Small intestine (tissue), 7 donors: ENCODE results near the gene SLC7A6. TPM values are rescaled to one million over a fixed set of nuclear protein-coding genes. Genes with fewer than 3 reads are reported as not detected.
A peak's percentile ranks its signal among the peaks of the same experiment; 100 is the strongest.

ENCODE experiments used
- DNase-seq, 2 donors: peaks; one replicate each; pipeline versions ENCODE4 v3.0.0 to v3.0.0-alpha.2; 2013
- FAIRE-seq: peaks from 2 replicates; lab custom pipeline; 2012; peaks lifted over from hg19 to GRCh38; lab: Jason Lieb, UNC
- H3K27ac ChIP-seq, 3 donors: one replicate each; pipeline ENCODE4 v1.5.1; 2013; ENCODE audit warnings: low read length in 2 of 3, mild to moderate bottlenecking in 2 of 3, control low read depth in 1 of 3, inconsistent platforms in 1 of 3, low read depth in 1 of 3, moderate library complexity in 1 of 3
- H3K27me3 ChIP-seq, 3 donors: one replicate each; pipeline ENCODE4 v1.6.1; 2013; ENCODE audit warnings: low read length in 3 of 3, inconsistent platforms in 1 of 3; ENCODE audit not compliant: control insufficient read depth in 3 of 3, insufficient read depth in 3 of 3
- H3K36me3 ChIP-seq, 3 donors: one replicate each; pipeline ENCODE4 v1.6.1; 2013; ENCODE audit warnings: low read length in 3 of 3, inconsistent platforms in 1 of 3, low read depth in 1 of 3, mild to moderate bottlenecking in 1 of 3, moderate library complexity in 1 of 3; ENCODE audit not compliant: control insufficient read depth in 3 of 3, insufficient read depth in 2 of 3
- H3K4me1 ChIP-seq, 3 donors: one replicate each; pipeline ENCODE4 v1.6.1; 2013; ENCODE audit warnings: low read length in 2 of 3, inconsistent platforms in 1 of 3, low read depth in 1 of 3, mild to moderate bottlenecking in 1 of 3, moderate library complexity in 1 of 3; ENCODE audit not compliant: control insufficient read depth in 3 of 3, insufficient read depth in 2 of 3
- H3K4me3 ChIP-seq, 3 donors: one replicate each; pipeline ENCODE4 v1.5.1; 2013; ENCODE audit warnings: low read length in 3 of 3, control low read depth in 1 of 3, inconsistent platforms in 1 of 3, low read depth in 1 of 3, mild to moderate bottlenecking in 1 of 3, moderate library complexity in 1 of 3
- H3K9me3 ChIP-seq, 2 donors: one replicate each; pipeline ENCODE4 v1.6.1; 2013; ENCODE audit warnings: low read depth in 1 of 2, low read length in 1 of 2; ENCODE audit not compliant: control insufficient read depth in 2 of 2, insufficient read depth in 1 of 2
- WGBS, 3 donors: extraction: QIAGEN DNeasy Blood & Tissue Kit; methylation state at CpG; one replicate each; pipeline ENCODE4 v1.1.7; 2013; 5-methylcytosine and 5-hydroxymethylcytosine counted together
- polyA plus RNA-seq, 4 donors: library from polyadenylated mRNA; stranded (reverse) in 3 of 4; unstranded in 1 of 4; fragments of 200-250 nt in 3 of 4; fragments of 120-200 nt in 1 of 4; gene quantifications; one replicate each; pipeline versions ENCODE4 v1.2.1 to v1.2.3, GENCODE V29; 2013
- donor health status: healthy with polysubstance abuse.
- donor health status: control.
- donor health status: control.
- donor health status: Bipolar disorder and iron deficiency.
- donor health status: healthy.

SLC7A6 gene
- polyA plus RNA-seq, 4 donors = 2.0 to 8.5 (median 6.7) TPM

DNA sequence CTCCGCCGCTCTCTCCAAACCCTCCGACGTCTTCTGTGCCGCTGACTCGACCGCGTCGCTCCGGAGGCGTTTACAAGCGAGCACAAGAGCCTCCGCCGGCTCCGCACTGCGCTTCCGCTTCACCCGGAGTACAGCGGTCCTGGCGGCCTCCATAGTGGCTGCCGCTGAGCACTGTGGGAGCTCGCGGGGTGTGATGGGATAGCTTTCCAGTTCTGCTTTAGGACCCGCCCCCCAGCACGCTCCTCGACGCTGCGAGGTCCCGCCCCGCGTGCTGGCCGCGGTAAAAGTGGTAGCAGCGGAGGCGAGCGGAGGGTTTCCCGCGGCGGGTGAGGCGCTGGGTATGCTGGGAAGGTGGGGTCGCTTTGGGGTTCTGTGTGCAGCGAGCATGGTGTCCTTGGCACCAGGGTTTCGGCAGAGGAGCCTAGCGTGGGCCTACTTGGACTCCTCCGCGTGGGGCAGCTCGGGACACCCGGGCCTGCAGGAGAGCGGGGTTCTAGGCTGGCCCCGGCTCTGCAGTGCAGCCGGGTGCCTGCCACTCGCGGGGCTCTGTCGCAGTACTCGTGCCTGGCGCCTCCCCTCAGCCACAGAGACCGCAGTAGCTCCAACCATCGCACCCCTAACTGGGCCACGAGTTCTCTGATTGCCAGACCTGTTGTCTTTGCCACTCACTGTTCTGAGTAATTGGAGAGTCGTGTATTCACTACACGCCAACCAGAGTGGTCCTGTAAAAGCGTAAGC is 46.6 kb downstream of the SLC7A6 start, which contains the start of the genes PRMT7 and SLC7A6OS:
TSS of gene PRMT7 (plus strand) at position 246 of the 738 bp plus-strand sequence. CDS start 4,961 bp downstream, outside the sequence.
TSS of gene SLC7A6OS (minus strand) at position 173 of the 738 bp plus-strand sequence. CDS start at position 153, 20 bp downstream.
- 0 to 1% (median 0%) methylated on average over 58 to 62 of the region's 62 CpGs for WGBS, 3 donors

DNA sequence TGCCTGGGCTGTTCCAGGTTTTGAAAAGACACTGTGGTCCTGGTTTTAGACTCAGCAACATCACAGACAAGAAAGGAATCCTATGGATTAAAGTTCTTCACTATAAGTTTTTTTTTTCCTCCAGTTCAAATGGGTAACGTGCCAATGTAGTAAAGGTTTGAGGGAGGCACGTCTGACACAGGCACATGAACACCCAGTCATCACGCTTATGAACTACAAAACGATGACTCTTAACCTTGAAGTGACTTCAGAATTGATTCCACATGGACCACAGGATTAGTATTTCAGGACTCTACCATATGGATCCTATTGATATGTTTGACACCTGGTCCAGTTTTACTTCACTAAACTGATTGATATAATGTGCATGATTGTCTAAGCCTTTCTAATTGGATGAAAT is 48.8 kb downstream of the SLC7A6 start:
- FAIRE-seq = no peak
- no peak for DNase-seq
- Histone ChIP-seq H3K4me3 (no peak overlapping the region), H3K27ac (no peak overlapping the region), H3K4me1 (peaks cover 3 to 16% (median 9%) of the 10 kb centered on the region in 3 donors), H3K9me3 (no peaks in the 10 kb centered on the region), H3K36me3 (peaks cover 0 to 28% (median 0%) of the 10 kb centered on the region in 3 donors), H3K27me3 (no peaks in the 10 kb centered on the region)
- 85 to 89% (median 87%) methylated on average over 4 of the region's 4 CpGs for WGBS, 3 donors

More for the DNA sequence above, 46.6 kb downstream of the SLC7A6 start, which contains the start of the genes PRMT7 and SLC7A6OS:
- Histone ChIP-seq H3K4me1 (peaks cover 3 to 16% (median 9%) of the 10 kb centered on the region in 3 donors), H3K9me3 (no peaks in the 10 kb centered on the region), H3K4me3 (peak within 1 kb of the TSS; percentile 62 to 97 (median 73)), H3K27ac (peak within 1 kb of the TSS; percentile 73 to 93 (median 83)), H3K36me3 (peaks cover 0 to 29% (median 0%) of the 10 kb centered on the region in 3 donors), H3K27me3 (no peaks in the 10 kb centered on the region)
- DNase-seq (peak; percentile 94 to 96), FAIRE-seq (no peak)

- Histone ChIP-seq H3K4me3 (no peak overlapping the region), H3K36me3 (peaks cover 0 to 55% (median 3%) of the 10 kb centered on the region in 3 donors), H3K4me1 (no peaks in the 10 kb centered on the region), H3K27me3 (no peaks in the 10 kb centered on the region), H3K27ac (no peak overlapping the region), H3K9me3 (no peaks in the 10 kb centered on the region)
- FAIRE-seq (no peak), DNase-seq (no peak)
- 90 to 93% (median 91%) methylated on average over 6 of the region's 6 CpGs for WGBS, 3 donors
Measured at GRCh38 chr16:68319185-68319908, 55.0 kb downstream of the SLC7A6 start.

DNA sequence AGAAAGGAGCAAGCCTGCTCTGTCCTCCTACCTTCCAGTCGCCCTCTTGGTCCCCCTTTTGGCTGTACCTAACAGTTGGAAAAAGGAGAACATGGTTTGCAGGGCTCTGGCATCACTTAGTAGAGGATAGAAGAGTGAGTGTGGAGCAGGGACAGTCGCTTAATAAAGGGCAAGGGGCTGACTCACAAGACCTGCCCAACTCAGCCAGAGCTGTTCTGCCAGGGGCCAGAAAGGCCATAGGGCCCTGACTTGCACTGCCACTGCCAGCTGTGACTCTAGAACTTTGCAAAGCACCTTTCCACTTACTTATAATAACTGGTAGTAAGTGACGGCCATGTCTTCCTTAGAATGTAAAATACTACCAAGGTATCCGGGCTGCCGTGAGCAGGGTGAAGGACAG is 60.0 kb downstream of the SLC7A6 start:
- Histone ChIP-seq H3K4me3 (no peak overlapping the region), H3K27ac (no peak overlapping the region), H3K4me1 (peaks cover 0 to 20% (median 0%) of the 10 kb centered on the region in 3 donors), H3K9me3 (no peaks in the 10 kb centered on the region), H3K36me3 (peaks cover 0 to 57% (median 0%) of the 10 kb centered on the region in 3 donors), H3K27me3 (no peaks in the 10 kb centered on the region)
- no peak for DNase-seq
- no peak for FAIRE-seq
- WGBS, 3 donors = 94 to 96% (median 95%) methylated on average over 5 of the region's 5 CpGs

- peaks cover 0 to 53% (median 0%) of the 10 kb centered on the region in 3 donors for H3K36me3 ChIP-seq
- 89 to 92% (median 92%) methylated on average over 8 of the region's 8 CpGs for WGBS, 3 donors
- FAIRE-seq (no peak), DNase-seq (no peak)
- peaks cover 0 to 24% (median 0%) of the 10 kb centered on the region in 3 donors for H3K4me1 ChIP-seq
- no peak overlapping the region for H3K4me3 ChIP-seq
- no peaks in the 10 kb centered on the region for H3K9me3 ChIP-seq
- H3K27ac ChIP-seq = no peak overlapping the region
- H3K27me3 ChIP-seq = no peaks in the 10 kb centered on the region
Measured at GRCh38 chr16:68324780-68325357, 60.5 kb downstream of the SLC7A6 start.

DNA sequence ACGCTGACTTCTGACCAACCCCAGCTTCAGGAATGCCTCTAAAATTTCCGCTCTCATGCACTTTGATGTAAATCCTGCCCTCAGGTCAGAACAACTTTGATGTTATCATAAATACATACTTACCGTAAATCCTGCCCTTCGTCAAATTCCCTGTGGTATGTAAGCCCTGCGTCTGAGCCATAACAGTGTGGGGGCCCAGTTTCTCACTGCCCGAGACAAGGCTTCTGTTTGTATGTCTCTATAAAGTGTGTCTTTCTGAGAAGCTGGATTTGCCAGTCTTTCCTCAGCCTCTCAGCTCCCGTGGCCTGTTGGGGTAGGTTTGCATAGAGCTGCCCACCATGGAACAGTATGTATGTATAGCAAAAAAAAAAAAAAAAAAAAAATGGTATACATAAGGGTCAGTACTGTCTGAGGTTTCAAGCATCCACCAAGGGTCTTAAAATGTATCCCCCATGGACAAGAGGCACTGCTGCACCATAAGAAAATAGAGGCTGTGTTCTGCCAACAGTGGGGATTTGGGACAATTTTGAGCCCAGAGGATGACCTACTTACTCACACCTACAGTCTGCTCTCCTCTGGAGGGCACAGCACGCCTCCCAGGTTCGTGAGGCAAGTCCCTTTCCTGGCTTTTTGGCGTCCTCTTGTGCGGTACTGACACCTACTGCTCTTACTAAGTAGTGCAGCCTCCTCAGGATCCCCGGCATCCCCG is 64.0 kb downstream of the SLC7A6 start:
- peak; percentile 90 to 94 for DNase-seq
- FAIRE-seq = no peak
- Histone ChIP-seq H3K27me3 (no peaks in the 10 kb centered on the region), H3K4me3 (no peak overlapping the region), H3K36me3 (peaks cover 0 to 33% (median 0%) of the 10 kb centered on the region in 3 donors), H3K27ac (peak overlapping the region in 1 of 3 donors; percentile 79), H3K9me3 (no peaks in the 10 kb centered on the region), H3K4me1 (peaks cover 2 to 46% (median 3%) of the 10 kb centered on the region in 3 donors)
- WGBS, 3 donors = 31 to 36% (median 35%) methylated on average over 13 of the region's 13 CpGs

GRCh38 chr16:68328860-68329390 is 64.6 kb downstream of the SLC7A6 start:
- no peak overlapping the region for H3K4me3 ChIP-seq
- peaks cover 0 to 34% (median 0%) of the 10 kb centered on the region in 3 donors for H3K36me3 ChIP-seq
- H3K27ac ChIP-seq = peak overlapping the region in 1 of 3 donors; percentile 79
- H3K27me3 ChIP-seq = no peaks in the 10 kb centered on the region
- H3K4me1 ChIP-seq = peaks cover 2 to 52% (median 3%) of the 10 kb centered on the region in 3 donors
- WGBS, 3 donors = 12 to 35% (median 23%) methylated on average over 3 of the region's 3 CpGs
- FAIRE-seq (no peak), DNase-seq (peak; percentile 82 to 86)
- no peaks in the 10 kb centered on the region for H3K9me3 ChIP-seq
